ENCODE data around the gene PPP1CA. TPM values are rescaled to one million over a fixed set of nuclear protein-coding genes. Genes with fewer than 3 reads are reported as not detected.
A peak's percentile ranks its signal among the peaks of the same experiment; 100 is the strongest.

Gene PPP1CA
- total RNA-seq, 3 donors from 2014 or later = 262 to 265 (median 264) TPM

DNA sequence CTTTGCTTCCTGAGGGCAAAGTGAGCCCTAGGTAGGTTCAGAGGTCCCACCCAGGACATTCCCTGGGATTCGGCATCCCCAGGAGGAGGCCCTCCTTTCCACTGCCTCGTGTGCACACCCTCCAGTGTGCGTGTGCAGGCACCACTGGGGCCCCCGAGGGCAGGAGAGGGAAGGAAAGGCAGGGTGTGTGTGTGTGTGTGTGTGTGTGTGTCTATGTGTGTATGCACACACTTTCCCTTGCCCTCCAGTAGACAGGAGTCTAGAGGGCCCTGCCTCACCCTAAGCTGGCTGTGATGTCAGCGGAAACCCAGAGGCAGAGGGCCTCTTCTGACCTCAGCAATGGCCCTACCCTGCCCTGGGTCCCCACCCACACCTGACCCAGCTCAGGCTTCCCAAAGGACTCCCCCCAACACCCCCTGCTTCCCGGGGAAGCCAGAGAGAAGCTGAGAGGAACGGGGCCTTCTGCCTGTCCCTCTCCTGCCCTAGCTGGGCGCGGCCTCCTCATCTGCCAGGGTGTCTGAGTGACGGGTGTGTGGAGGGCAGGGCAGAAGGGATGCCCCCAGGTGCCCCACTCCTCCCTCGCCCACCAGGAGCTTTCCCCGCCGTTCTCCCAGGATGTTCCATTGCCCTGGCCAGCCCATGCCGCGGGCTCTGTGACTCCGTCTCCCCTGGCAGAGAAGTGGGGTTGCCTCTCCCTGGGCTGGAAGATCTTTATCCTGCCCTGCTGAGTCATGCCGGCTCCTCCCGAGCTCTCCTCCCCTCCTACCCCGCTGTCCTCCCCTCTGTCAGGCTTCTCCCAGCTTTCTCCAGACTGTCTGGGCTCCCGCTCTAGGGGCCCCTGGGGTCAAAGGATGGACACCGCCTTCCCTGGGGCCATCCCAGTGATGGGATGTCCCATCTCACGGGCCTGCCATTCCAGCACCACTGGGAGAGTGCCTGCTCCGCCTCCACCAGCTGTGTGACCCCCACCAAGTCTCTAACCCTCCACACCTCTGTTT, 22.3 kb downstream of the PPP1CA start:
- DNase-seq (no peak), ATAC-seq (no peak)
- no peak overlapping the region for H3K4me3 Mint-ChIP-seq
- no peaks in the 10 kb centered on the region for H3K36me3 Mint-ChIP-seq (ENCODE audit: insufficient read depth)
- peaks cover 6% of the 10 kb centered on the region for H3K27me3 Mint-ChIP-seq (ENCODE audit: low read depth)
- H3K9me3 Mint-ChIP-seq = no peaks in the 10 kb centered on the region
- peaks cover 13% of the 10 kb centered on the region for H3K4me1 Mint-ChIP-seq (ENCODE audit: low read depth)

DNA sequence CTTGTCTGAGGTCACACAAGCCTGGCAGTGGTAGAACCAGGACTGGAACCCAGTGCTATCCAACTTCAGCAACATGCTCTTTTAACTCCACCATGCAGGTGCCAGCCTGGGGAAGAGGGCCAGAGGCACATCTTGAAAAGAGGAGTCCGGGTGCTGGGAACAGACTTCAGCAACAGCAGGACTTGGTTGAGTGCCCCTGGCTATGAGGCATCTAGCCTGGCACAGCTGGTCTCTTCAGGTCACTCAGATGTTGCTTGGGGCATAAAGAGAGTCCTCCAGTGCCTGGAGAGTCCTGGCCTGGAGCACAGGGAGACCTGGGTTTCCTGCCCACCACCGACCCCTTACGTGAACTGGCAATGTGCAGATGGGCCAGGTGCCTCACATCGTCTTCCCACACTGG, 23.1 kb downstream of the PPP1CA start:
- Mint-ChIP-seq H3K9me3 (no peaks in the 10 kb centered on the region), H3K4me3 (no peak overlapping the region), H3K36me3 (ENCODE audit: insufficient read depth) (no peaks in the 10 kb centered on the region), H3K27me3 (ENCODE audit: low read depth) (peaks cover 6% of the 10 kb centered on the region), H3K4me1 (ENCODE audit: low read depth) (peaks cover 18% of the 10 kb centered on the region)
- no peak for ATAC-seq
- DNase-seq = no peak

GRCh38 chr11:67376873-67377808, 24.5 kb downstream of the PPP1CA start:
- DNase-seq (no peak), ATAC-seq (no peak)
- Mint-ChIP-seq H3K4me3 (no peak overlapping the region), H3K9me3 (no peaks in the 10 kb centered on the region), H3K36me3 (ENCODE audit: insufficient read depth) (no peaks in the 10 kb centered on the region), H3K4me1 (ENCODE audit: low read depth) (peaks cover 18% of the 10 kb centered on the region), H3K27me3 (ENCODE audit: low read depth) (peaks cover 6% of the 10 kb centered on the region)

DNA sequence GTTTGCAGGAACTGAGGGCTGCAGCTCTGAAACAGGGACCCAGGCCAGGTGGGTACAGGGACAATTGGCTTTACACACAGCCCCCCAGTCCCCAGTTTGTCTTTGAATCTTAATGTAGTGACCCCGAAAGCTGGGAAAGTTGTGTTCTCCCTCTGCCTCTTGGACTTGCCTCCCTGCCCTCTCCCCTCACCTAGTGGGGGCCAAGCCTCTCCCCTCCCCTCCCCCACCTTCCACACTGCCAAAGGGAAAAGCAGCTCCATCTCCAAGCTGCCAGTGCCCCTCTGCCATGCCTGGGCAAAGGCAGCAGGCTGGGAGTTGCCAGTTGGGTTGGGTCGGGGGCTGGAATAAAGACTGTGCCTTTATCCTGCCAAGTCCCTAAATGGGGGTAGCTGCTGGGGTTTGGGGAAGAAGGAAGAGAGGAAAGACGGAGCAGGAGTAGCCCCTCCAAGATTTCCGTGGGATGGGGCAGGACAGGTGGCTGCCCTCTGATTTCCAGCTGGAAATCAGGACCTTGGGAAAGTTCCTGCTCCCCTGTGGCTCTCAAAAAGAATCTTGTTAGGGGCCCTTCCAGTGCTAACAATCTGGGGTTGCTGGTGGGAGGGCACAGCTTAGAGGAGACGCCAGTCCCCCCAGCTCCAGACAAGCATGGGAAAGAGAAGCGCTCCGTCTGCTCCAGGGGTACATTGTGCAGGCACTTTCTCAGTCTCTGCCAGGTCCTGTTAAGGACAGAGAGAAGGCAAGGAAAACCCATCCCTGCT, 25.4 kb downstream of the PPP1CA start:
- H3K4me1 Mint-ChIP-seq (ENCODE audit: low read depth) = peaks cover 23% of the 10 kb centered on the region
- no peak overlapping the region for H3K4me3 Mint-ChIP-seq
- no peak for ATAC-seq

GRCh38 chr11:67375320-67376055, 26.2 kb downstream of the PPP1CA start:
- Mint-ChIP-seq H3K4me1 (ENCODE audit: low read depth) (peaks cover 29% of the 10 kb centered on the region), H3K9me3 (no peaks in the 10 kb centered on the region), H3K4me3 (no peak overlapping the region), H3K36me3 (ENCODE audit: insufficient read depth) (no peaks in the 10 kb centered on the region), H3K27me3 (ENCODE audit: low read depth) (peaks cover 13% of the 10 kb centered on the region)
- ATAC-seq (no peak), DNase-seq (no peak)

More for the DNA sequence above, 25.4 kb downstream of the PPP1CA start:
- Mint-ChIP-seq H3K9me3 (no peaks in the 10 kb centered on the region), H3K27me3 (ENCODE audit: low read depth) (peaks cover 12% of the 10 kb centered on the region), H3K36me3 (ENCODE audit: insufficient read depth) (no peaks in the 10 kb centered on the region)
- DNase-seq = no peak

- Mint-ChIP-seq H3K4me3 (peak overlapping the region; percentile 83), H3K36me3 (ENCODE audit: insufficient read depth) (no peaks in the 10 kb centered on the region), H3K27me3 (ENCODE audit: low read depth) (peaks cover 13% of the 10 kb centered on the region), H3K9me3 (no peaks in the 10 kb centered on the region), H3K4me1 (ENCODE audit: low read depth) (peaks cover 34% of the 10 kb centered on the region)
- DNase-seq = no peak
- ATAC-seq = no peak
Measured at GRCh38 chr11:67374571-67375281, 26.9 kb downstream of the PPP1CA start.

- H3K36me3 Mint-ChIP-seq (ENCODE audit: insufficient read depth) = no peaks in the 10 kb centered on the region
- DNase-seq = peak; percentile 71
- no peaks in the 10 kb centered on the region for H3K9me3 Mint-ChIP-seq
- H3K4me3 Mint-ChIP-seq = peak overlapping the region; percentile 86
- H3K4me1 Mint-ChIP-seq (ENCODE audit: low read depth) = peaks cover 42% of the 10 kb centered on the region
- peaks cover 13% of the 10 kb centered on the region for H3K27me3 Mint-ChIP-seq (ENCODE audit: low read depth)
- ATAC-seq = peak; percentile 47 to 48
Measured at GRCh38 chr11:67373648-67374570, 27.7 kb downstream of the PPP1CA start.

GRCh38 chr11:67372993-67373647, 28.5 kb downstream of the PPP1CA start, which contains the start of gene CLCF1:
TSS of gene CLCF1 (minus strand) at chr11:67373598. CDS start at chr11:67373539, 59 bp downstream.
- Mint-ChIP-seq H3K27me3 (ENCODE audit: low read depth) (peaks cover 13% of the 10 kb centered on the region), H3K4me1 (ENCODE audit: low read depth) (peaks cover 50% of the 10 kb centered on the region), H3K36me3 (ENCODE audit: insufficient read depth) (no peaks in the 10 kb centered on the region), H3K9me3 (no peaks in the 10 kb centered on the region), H3K4me3 (peak within 1 kb of the TSS; percentile 86)
- ATAC-seq = peak; percentile 22 to 39
- DNase-seq = no peak

DNA sequence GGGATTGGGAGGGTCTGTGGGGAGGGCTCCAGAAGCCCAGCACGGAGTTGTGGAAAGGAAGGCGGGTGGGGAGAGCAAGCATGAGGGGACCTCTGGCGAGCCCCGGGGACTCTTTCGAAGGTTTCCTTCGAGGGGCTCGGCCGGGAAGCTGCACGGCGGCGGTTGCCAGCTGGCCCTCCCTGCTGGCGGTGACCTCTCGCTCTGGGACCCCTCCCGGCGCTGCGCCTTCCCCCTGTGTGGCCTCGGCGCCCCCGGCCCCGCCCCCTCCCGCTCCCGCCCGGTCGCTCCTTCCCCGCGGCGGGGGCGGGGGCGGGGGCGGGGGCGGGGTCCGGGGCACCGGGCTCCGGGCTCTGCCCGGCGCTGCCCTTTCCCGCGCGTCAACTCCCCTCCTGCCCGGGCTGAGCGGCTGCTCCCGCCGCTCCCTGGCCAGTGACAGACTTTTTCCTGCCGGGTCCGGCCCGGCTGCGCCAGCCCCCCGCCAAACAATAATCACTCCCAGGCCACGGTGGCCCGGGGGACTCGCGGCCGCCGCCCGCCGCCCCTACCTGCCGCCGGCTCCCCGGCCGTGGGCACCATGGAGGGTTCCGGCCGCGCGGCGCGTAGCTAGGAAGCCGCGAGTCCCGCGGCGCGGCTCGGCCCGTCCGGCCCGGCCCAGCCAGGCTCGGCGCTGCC, 29.2 kb downstream of the PPP1CA start:
- ATAC-seq = no peak
- DNase-seq = no peak
- no peaks in the 10 kb centered on the region for H3K9me3 Mint-ChIP-seq
- H3K36me3 Mint-ChIP-seq (ENCODE audit: insufficient read depth) = no peaks in the 10 kb centered on the region
- peak overlapping the region; percentile 81 for H3K4me3 Mint-ChIP-seq
- peaks cover 55% of the 10 kb centered on the region for H3K4me1 Mint-ChIP-seq (ENCODE audit: low read depth)
- H3K27me3 Mint-ChIP-seq (ENCODE audit: low read depth) = peaks cover 13% of the 10 kb centered on the region

DNA sequence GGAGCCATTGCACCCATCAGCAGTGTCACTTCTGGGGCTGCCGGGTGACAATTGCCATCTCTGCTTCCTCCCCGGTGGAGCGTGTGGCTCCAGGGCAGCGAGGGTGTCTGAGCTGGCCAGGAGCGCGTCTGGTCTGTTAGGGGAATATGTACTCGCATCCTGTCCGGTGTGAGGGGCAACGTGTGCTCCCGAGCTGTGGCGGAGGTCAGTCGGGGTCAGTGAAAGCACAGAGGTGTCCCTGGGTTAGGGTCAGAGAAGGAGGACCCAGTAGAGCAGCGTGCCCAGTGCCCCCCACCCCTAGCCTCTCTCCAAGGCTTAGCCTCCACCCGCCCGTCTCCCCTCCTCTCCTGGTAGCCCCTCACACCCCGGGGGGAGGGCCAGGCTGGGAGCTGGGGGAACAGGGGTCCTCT, 29.7 kb downstream of the PPP1CA start:
- Mint-ChIP-seq H3K4me3 (peak overlapping the region; percentile 81), H3K36me3 (ENCODE audit: insufficient read depth) (no peaks in the 10 kb centered on the region), H3K27me3 (ENCODE audit: low read depth) (peaks cover 13% of the 10 kb centered on the region), H3K4me1 (ENCODE audit: low read depth) (peaks cover 55% of the 10 kb centered on the region), H3K9me3 (no peaks in the 10 kb centered on the region)
- DNase-seq (no peak), ATAC-seq (no peak)

DNA sequence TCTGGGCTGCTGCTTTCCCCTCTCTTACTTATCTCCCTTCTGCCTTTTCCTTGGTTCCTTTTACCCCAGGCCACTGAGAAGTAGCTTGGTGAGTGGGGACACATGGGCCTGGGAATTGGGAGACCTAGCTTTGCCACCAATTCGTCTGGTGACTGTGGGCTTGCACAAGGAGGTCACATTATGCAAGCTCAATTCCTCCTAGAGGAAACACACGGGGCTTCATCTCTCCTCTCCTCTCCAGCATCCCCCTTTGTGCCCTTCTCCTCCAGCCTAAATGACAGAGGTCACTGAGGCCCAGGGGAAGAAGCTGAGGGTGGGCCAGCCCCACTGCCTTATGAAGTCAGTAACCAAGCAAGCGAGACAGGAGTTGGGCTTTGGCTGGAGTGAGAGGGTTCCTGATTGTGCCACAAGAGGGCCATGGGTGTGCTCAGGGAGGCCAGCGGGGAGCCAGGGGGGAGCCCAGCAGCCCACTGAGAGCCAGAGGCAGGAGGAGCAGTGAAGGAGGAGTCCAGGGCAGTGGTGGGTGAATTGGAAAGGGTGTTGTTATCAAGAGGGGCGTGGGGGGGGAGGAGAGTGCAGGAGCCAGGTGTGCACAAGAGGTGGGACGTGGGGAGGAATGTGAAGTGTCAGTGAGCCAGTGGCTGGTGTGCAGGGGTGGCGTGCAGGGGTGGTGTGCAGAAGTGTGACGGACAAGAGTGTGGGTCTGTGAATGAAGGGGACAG, 30.3 kb downstream of the PPP1CA start:
- Mint-ChIP-seq H3K27me3 (ENCODE audit: low read depth) (peaks cover 13% of the 10 kb centered on the region), H3K4me3 (peak overlapping the region; percentile 81), H3K36me3 (ENCODE audit: insufficient read depth) (no peaks in the 10 kb centered on the region), H3K9me3 (no peaks in the 10 kb centered on the region), H3K4me1 (ENCODE audit: low read depth) (peaks cover 56% of the 10 kb centered on the region)
- ATAC-seq (no peak), DNase-seq (no peak)

Data from activated T-cell treated with anti-CD3 and anti-CD28 coated beads, Interleukin-2, amount 50 U/mL, for 4 hours (primary cell).